GM12878 (cell line): ENCODE results near the gene ETV4. TPM values are rescaled to one million over a fixed set of nuclear protein-coding genes. Genes with fewer than 3 reads are reported as not detected.
A peak's percentile ranks its signal among the peaks of the same experiment; 100 is the strongest.

Experiments used
- ATAC-seq: fragments of 200-7000 bp; cut with Tn5 transposase; 3 replicates; pipeline ENCODE4 v1.9.1; 2020; ENCODE audit warnings: mild to moderate bottlenecking, moderate library complexity
- BruUV-seq: library from RNA; stranded (reverse); fragments of 400-500 nt; replicated peaks from 2 replicates; lab custom pipeline; 2021; lab: Mats Ljungman, UMichigan
- CTCF ChIA-PET: fragments of 300-600 bp; sonication (Branson Sonifier 250); formaldehyde crosslinking; extraction: SDS; loops from one replicate; lab custom pipeline; 2021; ENCODE audit warnings: inconsistent platforms; lab: Yijun Ruan, JAX
- POLR2A ChIA-PET: fragments of 350-600 bp; formaldehyde crosslinking; extraction: SDS; loops from one replicate; lab custom pipeline; 2021; ENCODE audit warnings: inconsistent platforms; lab: Charles Lee
- RAD21 ChIA-PET: fragments of 300-600 bp; sonication (Branson Sonifier 250); formaldehyde crosslinking; loops from one replicate; lab custom pipeline; 2023; ENCODE audit warnings: antibody characterized with exemption; ENCODE audit not compliant: unreplicated experiment; lab: Charles Lee
- SMC1A ChIA-PET: fragments of 300-600 bp; sonication (Branson Sonifier 250); formaldehyde crosslinking; loops from one replicate; lab custom pipeline; 2023; ENCODE audit not compliant: unreplicated experiment, uncharacterized antibody; lab: Charles Lee
- DNase-seq: peaks from one replicate; pipeline ENCODE4 v3.0.0-alpha.2; 2011; ENCODE audit warnings: low read depth, low spot score
- FAIRE-seq: peaks from 3 replicates; lab custom pipeline; 2011; peaks lifted over from hg19 to GRCh38; lab: Jason Lieb, UNC
- H2AFZ ChIP-seq: 2 replicates; pipeline ENCODE4 v1.6.0; 2011; ENCODE audit warnings: low read depth, low read length, control low read depth; ENCODE audit not compliant: control insufficient read depth
- H3K27ac ChIP-seq: 2 replicates; pipeline ENCODE4 v1.5.1; 2011; ENCODE audit warnings: control low read depth; ENCODE audit not compliant: control insufficient read depth, insufficient read depth
- H3K27me3 ChIP-seq, 2 experiments: replicated peaks in 1 of 2; 2 replicates each; pipeline versions ENCODE4 v1.6.0 to v1.6.1; 2011; ENCODE audit warnings: low read length in 1 of 2; ENCODE audit not compliant: control insufficient read depth in 2 of 2, insufficient read depth in 2 of 2
- H3K36me3 ChIP-seq, 2 experiments: 2 replicates each; pipeline ENCODE4 v1.5.1; 2011; ENCODE audit warnings: low read length in 1 of 2; ENCODE audit not compliant: control insufficient read depth in 2 of 2, insufficient read depth in 2 of 2
- H3K4me1 ChIP-seq: 2 replicates; pipeline ENCODE4 v1.6.1; 2011; ENCODE audit warnings: mild to moderate bottlenecking, low read length, moderate library complexity, mixed read lengths; ENCODE audit not compliant: control insufficient read depth, insufficient read depth
- H3K4me2 ChIP-seq: 2 replicates; pipeline ENCODE4 v1.6.0; 2011; ENCODE audit warnings: control low read depth; ENCODE audit not compliant: control insufficient read depth, insufficient read depth
- H3K4me3 ChIP-seq: fragments of 200-600 bp; sonication (generic); 2 replicates; pipeline ENCODE4 v1.5.1; 2016
- H3K79me2 ChIP-seq: 2 replicates; pipeline ENCODE4 v1.6.0; 2011; ENCODE audit warnings: low read length; ENCODE audit not compliant: control insufficient read depth, insufficient read depth
- H3K9ac ChIP-seq: 2 replicates; pipeline ENCODE4 v1.8.0; 2011; ENCODE audit warnings: low read length, control low read depth, mixed read lengths; ENCODE audit not compliant: control insufficient read depth, insufficient read depth
- H3K9me3 ChIP-seq: replicated peaks from 3 replicates; pipeline ENCODE4 v1.5.1; 2011; ENCODE audit warnings: mild to moderate bottlenecking, low read length; ENCODE audit not compliant: control insufficient read depth, insufficient read depth
- H4K20me1 ChIP-seq: 2 replicates; pipeline ENCODE4 v1.6.0; 2011; ENCODE audit not compliant: control insufficient read depth, insufficient read depth
- ASH2L ChIP-seq: fragments of 300-600, 200-600 bp; sonication (generic); IDR thresholded peaks from 2 replicates; pipeline ENCODE4 v1.6.1; 2017; ENCODE audit warnings: low read depth, mild to moderate bottlenecking, borderline replicate concordance
- CREM ChIP-seq: IDR thresholded peaks from 2 replicates; pipeline ENCODE4 v1.6.1; 2014; ENCODE audit warnings: antibody characterized with exemption, low read depth
- CTCF ChIP-seq, 3 experiments: IDR thresholded peaks in 2 of 3; conservative IDR thresholded peaks in 1 of 3; 2 replicates each; pipeline ENCODE4 v1.5.1; 2011; ENCODE audit warnings: low read depth in 3 of 3, low read length in 3 of 3, mild to moderate bottlenecking in 3 of 3, control low read depth in 2 of 3, moderate library complexity in 2 of 3, inconsistent platforms in 1 of 3, mixed read lengths in 1 of 3; ENCODE audit not compliant: control insufficient read depth in 2 of 3, insufficient read depth in 1 of 3; ENCODE audit errors: extremely low read depth in 1 of 3
- EGR1 ChIP-seq, 2 experiments: IDR thresholded peaks; 1 replicate in 1 of 2; 2 replicates in 1 of 2; pipeline ENCODE4 v1.6.1; 2011 to 2012; ENCODE audit warnings: low read depth in 2 of 2, low read length in 2 of 2, borderline replicate concordance in 1 of 2, mild to moderate bottlenecking in 1 of 2, moderate library complexity in 1 of 2
- ESRRA ChIP-seq: IDR thresholded peaks from 2 replicates; pipeline ENCODE4 v1.6.1; 2012; ENCODE audit warnings: mild to moderate bottlenecking, low read length, improper control_type of control experiment
- NFYB ChIP-seq: IDR thresholded peaks from 2 replicates; pipeline ENCODE4 v1.6.1; 2011; ENCODE audit warnings: low read depth, mild to moderate bottlenecking, low read length, improper control_type of control experiment, moderate library complexity; ENCODE audit not compliant: insufficient read depth
- PAX8 ChIP-seq: fragments of 450-650 bp; IDR thresholded peaks from 2 replicates; pipeline ENCODE4 v1.6.1; 2017; ENCODE audit warnings: mild to moderate bottlenecking, moderate library complexity
- POU2F2 ChIP-seq: IDR thresholded peaks from 3 replicates; pipeline ENCODE4 v1.6.1; 2011; ENCODE audit warnings: low read depth, mild to moderate bottlenecking, low read length, borderline replicate concordance
- RUNX3 ChIP-seq: IDR thresholded peaks from 2 replicates; pipeline ENCODE4 v1.6.1; 2012; ENCODE audit warnings: low read length, inconsistent platforms
- SIX5 ChIP-seq: IDR thresholded peaks from 2 replicates; pipeline ENCODE4 v1.6.1; 2011; ENCODE audit warnings: mild to moderate bottlenecking, low read depth, low read length, moderate library complexity; ENCODE audit not compliant: severe bottlenecking
- SMC3 ChIP-seq: IDR thresholded peaks from 2 replicates; pipeline ENCODE4 v1.6.1; 2011; ENCODE audit warnings: low read length, improper control_type of control experiment, borderline replicate concordance
- SPI1 ChIP-seq: IDR thresholded peaks from 2 replicates; pipeline ENCODE4 v1.6.1; 2011; ENCODE audit warnings: low read depth, mild to moderate bottlenecking, low read length, moderate library complexity, borderline replicate concordance; ENCODE audit not compliant: insufficient read depth
- ZBED1 ChIP-seq: IDR thresholded peaks from 2 replicates; pipeline ENCODE4 v1.6.1; 2016; ENCODE audit warnings: borderline replicate concordance
- ZNF207 ChIP-seq: fragments of 450-650 bp; IDR thresholded peaks from 2 replicates; pipeline ENCODE4 v1.6.1; 2014; ENCODE audit warnings: antibody characterized with exemption, mild to moderate bottlenecking, borderline replicate concordance
- ZZZ3 ChIP-seq: IDR thresholded peaks from 2 replicates; pipeline ENCODE4 v1.6.1; 2011; ENCODE audit warnings: low read depth; ENCODE audit not compliant: control insufficient read depth, insufficient read length
- WGBS: methylation state at CpG from one replicate; pipeline ENCODE4 v1.1.6; 2016; ENCODE audit warnings: low lambda C conversion rate; ENCODE audit not compliant: insufficient replicate concordance, insufficient coverage; ENCODE audit errors: missing lambda C conversion rate; 5-methylcytosine and 5-hydroxymethylcytosine counted together
- in situ Hi-C: fragments of 300-500 bp; cut with MboI; formaldehyde crosslinking; loops from 9 replicates; pipeline ENCODE4 v1.14.3; 2018; ENCODE audit warnings: mixed read lengths
- intact Hi-C: fragments of 100-400 bp; cut with micrococcal nuclease; formaldehyde crosslinking; loops from one replicate; pipeline ENCODE4 v1.14.2; 2022; ENCODE audit not compliant: unreplicated experiment
- polyA plus RNA-seq, 11 experiments: library from polyadenylated mRNA; depleted of rRNA in 4 of 11; unstranded in 6 of 11; stranded (reverse) in 5 of 11; fragments of >200 nt; fragmentation: Nextera tagmentation in 4 of 11; fragmentation: Illumina TruSeq in 1 of 11; extraction: Ambion mirVana in 4 of 11; extraction: Trizol in 1 of 11; gene quantifications; 1 replicate in 1 of 11; 2 replicates in 10 of 11; pipeline versions ENCODE4 v1.2.1 to v1.2.3, GENCODE V29; 2011 to 2016; ENCODE audit warnings: inconsistent platforms in 2 of 11, missing spikeins in 2 of 11, low read depth in 1 of 11
- total RNA-seq, 4 experiments: library from RNA; depleted of rRNA in 3 of 4; stranded (reverse); fragments of >200 nt in 3 of 4; fragmentation: Illumina TruSeq in 1 of 4; extraction: Trizol in 1 of 4; gene quantifications; 2 replicates each; pipeline versions ENCODE4 v1.2.1 to v1.2.3, GENCODE V29; 2013 to 2021
- TF ChIP-seq, protein P1 (sequence below): fragments of 150-350 bp; IDR thresholded peaks from 2 replicates; pipeline ENCODE4 v1.6.1; 2014; ENCODE audit warnings: mild to moderate bottlenecking, low read depth, low read length
- TF ChIP-seq, protein P2 (sequence below): fragments of 450-650 bp; IDR thresholded peaks from 2 replicates; pipeline ENCODE4 v1.6.1; 2014; ENCODE audit warnings: mild to moderate bottlenecking

Gene ETV4
- total and polyA plus RNA-seq, 10 of the 15 experiments (the other 5 are each of a cell fraction or from before 2014, with no cell fraction given) = 0.19 to 14.5 (median 1.8) TPM

DNA sequence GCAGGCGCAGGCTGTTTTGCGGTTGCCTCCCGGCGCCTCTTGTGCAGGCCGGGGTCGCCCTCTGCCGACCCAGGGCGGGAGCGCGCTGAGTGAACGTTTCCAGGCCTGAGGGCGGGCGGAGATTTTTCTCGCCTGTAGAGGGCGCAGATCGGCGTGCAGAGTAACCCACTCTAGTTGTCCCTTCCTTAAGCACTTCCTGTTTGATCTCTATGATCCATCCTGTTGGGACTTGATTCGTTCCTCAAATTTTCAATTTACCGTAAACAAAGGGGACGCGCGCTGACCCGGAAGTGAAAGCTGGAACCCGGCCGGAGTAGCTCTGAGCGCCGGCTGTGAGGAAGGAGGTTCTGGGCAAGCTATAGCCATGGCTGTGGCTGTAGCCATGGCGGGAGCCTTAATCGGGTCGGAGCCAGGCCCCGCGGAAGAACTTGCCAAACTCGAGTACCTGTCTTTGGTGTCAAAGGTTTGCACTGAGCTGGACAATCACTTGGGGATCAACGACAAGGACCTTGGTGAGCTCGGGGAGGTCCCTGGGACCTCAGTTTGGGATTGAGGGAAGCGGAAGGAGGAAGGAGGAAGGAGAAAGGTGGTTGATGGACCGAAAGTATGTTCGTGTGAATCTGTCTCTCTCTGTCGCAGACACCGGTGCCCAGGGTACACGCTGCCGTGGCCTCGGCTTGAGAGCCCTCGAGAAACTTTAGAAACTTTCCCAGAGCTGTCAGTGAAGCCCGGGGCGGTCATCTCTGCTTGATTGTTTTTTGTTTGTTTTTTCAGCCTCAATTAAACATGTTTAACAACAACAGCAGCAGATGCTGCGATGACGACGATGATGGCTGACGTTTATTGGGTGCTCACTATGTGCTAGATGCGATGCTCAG lies 62.2 kb downstream of the ETV4 start, which contains the start of gene DHX8:
Gene DHX8, plus strand, starts transcription at position 302 of the 878 bp plus-strand sequence. Its CDS starts 63 bp downstream, at position 365.
- peak; percentile 96 for ATAC-seq
- no peak for TF ChIP-seq ZZZ3
- TF ChIP-seq SIX5 = peak; percentile 63
- peak; percentile 94 for TF ChIP-seq RUNX3
- TF ChIP-seq PAX8 = no peak
- TF ChIP-seq POU2F2 = peak; percentile 77; the same call in 2 of the 3 replicates
- peak; percentile 72; the same call in 1 of the 2 replicates for TF ChIP-seq SPI1
- TF ChIP-seq CTCF (IDR thresholded peaks at IDR 0.05 in 2 of 3, conservative IDR thresholded peaks at IDR 0.05 in 1 of 3; ENCODE audit: control insufficient read depth in 2 of 3, extremely low read depth in 1 of 3, insufficient read depth in 1 of 3, low read depth in 3 of 3, low read length in 3 of 3) = peak; percentile 100; a peak in 5 of 6 replicates
- TF ChIP-seq, protein P1, sequence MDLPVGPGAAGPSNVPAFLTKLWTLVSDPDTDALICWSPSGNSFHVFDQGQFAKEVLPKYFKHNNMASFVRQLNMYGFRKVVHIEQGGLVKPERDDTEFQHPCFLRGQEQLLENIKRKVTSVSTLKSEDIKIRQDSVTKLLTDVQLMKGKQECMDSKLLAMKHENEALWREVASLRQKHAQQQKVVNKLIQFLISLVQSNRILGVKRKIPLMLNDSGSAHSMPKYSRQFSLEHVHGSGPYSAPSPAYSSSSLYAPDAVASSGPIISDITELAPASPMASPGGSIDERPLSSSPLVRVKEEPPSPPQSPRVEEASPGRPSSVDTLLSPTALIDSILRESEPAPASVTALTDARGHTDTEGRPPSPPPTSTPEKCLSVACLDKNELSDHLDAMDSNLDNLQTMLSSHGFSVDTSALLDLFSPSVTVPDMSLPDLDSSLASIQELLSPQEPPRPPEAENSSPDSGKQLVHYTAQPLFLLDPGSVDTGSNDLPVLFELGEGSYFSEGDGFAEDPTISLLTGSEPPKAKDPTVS = peak; percentile 82
- peak; percentile 54; the same call in 1 of the 2 replicates for TF ChIP-seq ASH2L
- peak in 1 of 2 experiments; percentile 72; a peak in 2 of 3 replicates for TF ChIP-seq EGR1 (IDR thresholded peaks at IDR 0.05; ENCODE audit: borderline replicate concordance in 1 of 2, low read depth in 2 of 2, low read length in 2 of 2)
- TF ChIP-seq ESRRA = peak; percentile 84; the same call in 1 of the 2 replicates
- peak; percentile 81 for TF ChIP-seq CREM
- peak; percentile 41; the same call in 1 of the 2 replicates for TF ChIP-seq ZBED1
- TF ChIP-seq ZNF207 = peak; percentile 99
- peak; percentile 68; the same call in 1 of the 2 replicates for TF ChIP-seq NFYB
- TF ChIP-seq, protein P2, sequence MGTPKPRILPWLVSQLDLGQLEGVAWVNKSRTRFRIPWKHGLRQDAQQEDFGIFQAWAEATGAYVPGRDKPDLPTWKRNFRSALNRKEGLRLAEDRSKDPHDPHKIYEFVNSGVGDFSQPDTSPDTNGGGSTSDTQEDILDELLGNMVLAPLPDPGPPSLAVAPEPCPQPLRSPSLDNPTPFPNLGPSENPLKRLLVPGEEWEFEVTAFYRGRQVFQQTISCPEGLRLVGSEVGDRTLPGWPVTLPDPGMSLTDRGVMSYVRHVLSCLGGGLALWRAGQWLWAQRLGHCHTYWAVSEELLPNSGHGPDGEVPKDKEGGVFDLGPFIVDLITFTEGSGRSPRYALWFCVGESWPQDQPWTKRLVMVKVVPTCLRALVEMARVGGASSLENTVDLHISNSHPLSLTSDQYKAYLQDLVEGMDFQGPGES = no peak; the same call in 1 of the 2 replicates
- TF ChIP-seq SMC3 = peak; percentile 99

More for the DNA sequence above, 62.2 kb downstream of the ETV4 start, which contains the start of gene DHX8:
- FAIRE-seq (peak; percentile 100), DNase-seq (peak; percentile 97)
- ChIA-PET RAD21 (interaction anchor here (0.6 to 5.2 kb wide), 23 partner anchors 29 to 486 kb away, joined by 3 to 79 read pairs (median 4); partner anchors contain the start of genes ARL4D and RPL27), POLR2A (interaction anchor here (0.5 to 3.1 kb wide), 13 partner anchors 61 to 486 kb away, joined by 3 to 12 read pairs (median 5); partner anchors contain the start of genes ARL4D, IFI35 and RPL27), CTCF (interaction anchor here (0.5 to 9.2 kb wide), 49 partner anchors 12 to 673 kb away, joined by 3 to 248 read pairs (median 5); partner anchors contain the start of genes ARL4D, ETV4, PSME3 and RPL27), SMC1A (interaction anchor here (0.5 to 5.4 kb wide), 25 partner anchors 17 to 555 kb away, joined by 3 to 117 read pairs (median 4); partner anchors contain the start of genes ARL4D, MEOX1 and RPL27)
- H3K4me1 ChIP-seq = peaks cover 13% of the 10 kb centered on the region
- peak within 1 kb of the TSS; percentile 95 for H3K4me2 ChIP-seq
- H3K9me3 ChIP-seq = no peaks in the 10 kb centered on the region
- BruUV-seq = TSS peak; percentile 82
- H3K36me3 ChIP-seq = no peaks in the 10 kb centered on the region
- peak within 1 kb of the TSS; percentile 97 for H2AFZ ChIP-seq
- H4K20me1 ChIP-seq = no peaks in the 10 kb centered on the region
- in situ Hi-C loops (loop anchor here (5.0 kb wide), 2 partner anchors 97 to 277 kb away; no protein-coding TSS in a partner anchor), intact Hi-C loops (loop anchor here (1.0 kb wide), 3 partner anchors 90 to 116 kb away; no protein-coding TSS in a partner anchor)
- peak within 1 kb of the TSS; percentile 96 for H3K9ac ChIP-seq
- peak within 1 kb of the TSS; percentile 93 for H3K4me3 ChIP-seq
- H3K79me2 ChIP-seq = peaks cover 42% of the 10 kb centered on the region
- peak within 1 kb of the TSS; percentile 96 for H3K27ac ChIP-seq
- no peaks in the 10 kb centered on the region for H3K27me3 ChIP-seq
- WGBS = 1% methylated on average over 51 of the region's 51 CpGs
